ENCODE measurements around the gene KRTAP4-1. TPM values are rescaled to one million over a fixed set of nuclear protein-coding genes. Genes with fewer than 3 reads are reported as not detected.
A peak's percentile ranks its signal among the peaks of the same experiment; 100 is the strongest.
"Not testable (repeated sequence)": the region's sequence is repeated elsewhere in the genome, so short reads cannot be mapped to it uniquely, and the experiment has no call there.

Gene KRTAP4-1
- total RNA-seq (not detected), polyA plus RNA-seq (not detected)
- long read RNA-seq, donor 1, result 0 reads
- long read RNA-seq, donor 2, result 0 reads

- DNase-seq, result peak; percentile 70
- intact Hi-C loops (cut with DNase I; ENCODE audit: low total_unique reads), result no loop called here
- Histone ChIP-seq H3K9me3 (no peaks in the 10 kb centered on the region), H3K27ac (no peak within 1 kb of the TSS), H3K27me3 (replicated peaks in 1 of 7) (peaks cover 0 to 8% (median 0%) of the 10 kb centered on the region in 7 donors), H3K4me1 (no peaks in the 10 kb centered on the region), H3K4me3 (no peak within 1 kb of the TSS), H3K36me3 (no peaks in the 10 kb centered on the region)
- TF ChIP-seq POLR2A (IDR thresholded peaks at IDR 0.05), result no peak
- no peak for TF ChIP-seq POLR2AphosphoS5 (IDR thresholded peaks at IDR 0.05)
- TF ChIP-seq CTCF (IDR thresholded peaks at IDR 0.05 in 8 of 11, conservative IDR thresholded peaks at IDR 0.05 in 3 of 11), result no peak
- WGBS, 5 donors, result 60 to 75% (median 72%) methylated on average over 8 to 9 of the region's 9 CpGs
Observed at GRCh38 chr17:41184480-41184961, at the start of gene KRTAP4-1. TSS of gene KRTAP4-1 (minus strand) at chr17:41184911. CDS start at chr17:41184854, 57 bp downstream.

- 72 to 100% (median 80%) methylated on average over 1 of the region's 1 CpG for WGBS, 5 donors
- H3K36me3 ChIP-seq; intact Hi-C loops (cut with DNase I; ENCODE audit: low total_unique reads); H3K4me1 ChIP-seq; H3K9me3 ChIP-seq; H3K4me3 ChIP-seq; H3K27ac ChIP-seq; DNase-seq: not testable (repeated sequence)
- H3K27me3 ChIP-seq (replicated peaks in 1 of 7), result peaks cover 0 to 30% (median 5%) of the 10 kb centered on the region in 7 donors
Observed at GRCh38 chr17:41232399-41233105, 47.8 kb upstream of the KRTAP4-1 start, which contains the start of gene KRTAP9-3. TSS of gene KRTAP9-3 (plus strand) at chr17:41232449. CDS start at chr17:41232502, 53 bp downstream.

GRCh38 chr17:41231731-41232130, 47.0 kb upstream of the KRTAP4-1 start:
- WGBS, 5 donors, result 86 to 93% (median 92%) methylated on average over 6 of the region's 6 CpGs
- Histone ChIP-seq H3K27ac (no peak overlapping the region), H3K4me1 (no peaks in the 10 kb centered on the region), H3K27me3 (replicated peaks in 1 of 7) (peaks cover 0 to 30% (median 5%) of the 10 kb centered on the region in 7 donors), H3K4me3 (no peak overlapping the region), H3K36me3 (no peaks in the 10 kb centered on the region), H3K9me3 (no peaks in the 10 kb centered on the region)
- intact Hi-C loops (cut with DNase I; ENCODE audit: low total_unique reads), result loop anchor here (2.0 kb wide), 1 partner anchor 13 kb away; no protein-coding TSS in a partner anchor
- TF ChIP-seq CTCF (IDR thresholded peaks at IDR 0.05 in 8 of 11, conservative IDR thresholded peaks at IDR 0.05 in 3 of 11) (no peak), POLR2AphosphoS5 (IDR thresholded peaks at IDR 0.05) (no peak), POLR2A (IDR thresholded peaks at IDR 0.05) (no peak)
- no peak for DNase-seq

- H3K36me3 ChIP-seq, result no peaks in the 10 kb centered on the region
- DNase-seq, result no peak
- intact Hi-C loops (cut with DNase I; ENCODE audit: low total_unique reads), result loop anchor here (2.0 kb wide), 1 partner anchor 15 kb away; no protein-coding TSS in a partner anchor
Observed at GRCh38 chr17:41230094-41230493, 45.4 kb upstream of the KRTAP4-1 start.

GRCh38 chr17:41226598-41227095, 41.9 kb upstream of the KRTAP4-1 start, which contains the start of gene KRTAP9-2:
TSS of gene KRTAP9-2 (plus strand) at chr17:41226648. CDS start at chr17:41226655, 7 bp downstream.
- H3K27ac ChIP-seq; intact Hi-C loops (cut with DNase I; ENCODE audit: low total_unique reads); H3K4me1 ChIP-seq; DNase-seq; H3K9me3 ChIP-seq; H3K4me3 ChIP-seq; H3K36me3 ChIP-seq: not testable (repeated sequence)
- 43 to 84% (median 70%) methylated on average over 1 to 3 of the region's 4 CpGs for WGBS, 5 donors
- H3K27me3 ChIP-seq (replicated peaks in 1 of 7), result peaks cover 0 to 25% (median 0%) of the 10 kb centered on the region in 7 donors

More at GRCh38 chr17:41230094-41230493, 45.4 kb upstream of the KRTAP4-1 start:
- Histone ChIP-seq H3K9me3 (no peaks in the 10 kb centered on the region), H3K4me1 (no peaks in the 10 kb centered on the region), H3K27ac (no peak overlapping the region), H3K4me3 (no peak overlapping the region), H3K27me3 (replicated peaks in 1 of 7) (peaks cover 0 to 40% (median 5%) of the 10 kb centered on the region in 7 donors)
- no peak for TF ChIP-seq POLR2A (IDR thresholded peaks at IDR 0.05)
- no peak for TF ChIP-seq CTCF (IDR thresholded peaks at IDR 0.05 in 8 of 11, conservative IDR thresholded peaks at IDR 0.05 in 3 of 11)
- TF ChIP-seq POLR2AphosphoS5 (IDR thresholded peaks at IDR 0.05), result no peak
